ENCODE data around the gene WDFY3.

- TF ChIP-seq CTCF (optimal IDR thresholded peaks at IDR 0.05 in 1 of 3, IDR thresholded peaks at IDR 0.05 in 1 of 3, conservative IDR thresholded peaks at IDR 0.05 in 1 of 3; ENCODE audit: extremely low read depth in 1 of 3, insufficient read depth in 2 of 3, low read length in 3 of 3) (no peak), EZH2 (IDR thresholded peaks at IDR 0.05; ENCODE audit: low read length) (no peak)
Measured at GRCh38 chr4:84939113-84939512, 27.4 kb downstream of the WDFY3 start.
